NT2/D1 (cell line): ENCODE data around the gene NHS.
A peak's percentile ranks its signal among the peaks of the same experiment; 100 is the strongest.

Source experiments
- DNase-seq: peaks from one replicate; pipeline ENCODE4 v3.0.0-alpha.2; 2011; ENCODE audit warnings: low read depth, low spot score
- H3K27me3 ChIP-seq: 2 replicates; pipeline ENCODE4 v1.6.0; 2011; ENCODE audit warnings: mild to moderate bottlenecking; ENCODE audit not compliant: insufficient read length, insufficient read depth
- H3K36me3 ChIP-seq: 2 replicates; pipeline ENCODE4 v1.6.1; 2011; ENCODE audit warnings: mild to moderate bottlenecking, low read length, mixed read lengths; ENCODE audit not compliant: insufficient read depth, insufficient read length
- H3K4me1 ChIP-seq: 2 replicates; pipeline ENCODE4 v1.5.1; 2011; ENCODE audit not compliant: insufficient read depth, insufficient read length
- H3K4me3 ChIP-seq: 2 replicates; pipeline ENCODE4 v1.5.1; 2011; ENCODE audit warnings: low read depth; ENCODE audit not compliant: insufficient read length
- H3K9ac ChIP-seq: 2 replicates; pipeline ENCODE4 v1.6.0; 2011; ENCODE audit warnings: low read depth; ENCODE audit not compliant: insufficient read length
- H3K9me3 ChIP-seq: 2 replicates; pipeline ENCODE4 v1.5.1; 2011; ENCODE audit warnings: mild to moderate bottlenecking, low read length; ENCODE audit not compliant: insufficient read depth
- SUZ12 ChIP-seq: IDR thresholded peaks from 2 replicates; pipeline ENCODE4 v1.6.1; 2011; ENCODE audit not compliant: insufficient read length, insufficient read depth; ENCODE audit errors: extremely low read depth
- YY1 ChIP-seq: IDR thresholded peaks from 2 replicates; pipeline ENCODE4 v1.6.1; 2011; ENCODE audit not compliant: insufficient read length, insufficient read depth
- ZNF274 ChIP-seq: IDR thresholded peaks from 2 replicates; pipeline ENCODE4 v1.6.1; 2011; ENCODE audit warnings: mild to moderate bottlenecking, low read depth, low read length

The NHS gene

DNA sequence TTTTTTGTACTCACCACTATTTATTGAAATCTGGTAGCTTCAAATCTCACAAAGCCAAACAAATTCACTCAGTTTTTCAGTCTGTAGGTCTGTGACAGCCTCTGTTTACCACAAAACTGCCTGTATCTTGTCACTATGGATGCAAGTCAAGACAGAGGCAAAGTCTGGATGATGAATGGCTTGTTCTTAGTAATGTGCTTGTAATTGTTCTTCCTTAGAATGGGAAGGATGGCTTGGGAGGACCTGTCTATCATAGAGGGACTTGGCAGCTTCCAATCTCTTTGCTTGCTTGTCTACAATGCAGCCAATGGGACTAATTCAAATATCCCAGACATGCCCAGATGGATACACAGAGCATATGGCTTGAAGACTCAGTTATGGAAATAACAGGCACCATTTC is 221.1 kb downstream of the NHS start:
- Histone ChIP-seq H3K4me3 (no peak overlapping the region), H3K4me1 (no peaks in the 10 kb centered on the region), H3K9me3 (no peaks in the 10 kb centered on the region), H3K27me3 (no peaks in the 10 kb centered on the region), H3K36me3 (no peaks in the 10 kb centered on the region), H3K9ac (no peak overlapping the region)
- no peak for DNase-seq
- TF ChIP-seq ZNF274, result no peak
- TF ChIP-seq SUZ12, result no peak
- no peak for TF ChIP-seq YY1

DNA sequence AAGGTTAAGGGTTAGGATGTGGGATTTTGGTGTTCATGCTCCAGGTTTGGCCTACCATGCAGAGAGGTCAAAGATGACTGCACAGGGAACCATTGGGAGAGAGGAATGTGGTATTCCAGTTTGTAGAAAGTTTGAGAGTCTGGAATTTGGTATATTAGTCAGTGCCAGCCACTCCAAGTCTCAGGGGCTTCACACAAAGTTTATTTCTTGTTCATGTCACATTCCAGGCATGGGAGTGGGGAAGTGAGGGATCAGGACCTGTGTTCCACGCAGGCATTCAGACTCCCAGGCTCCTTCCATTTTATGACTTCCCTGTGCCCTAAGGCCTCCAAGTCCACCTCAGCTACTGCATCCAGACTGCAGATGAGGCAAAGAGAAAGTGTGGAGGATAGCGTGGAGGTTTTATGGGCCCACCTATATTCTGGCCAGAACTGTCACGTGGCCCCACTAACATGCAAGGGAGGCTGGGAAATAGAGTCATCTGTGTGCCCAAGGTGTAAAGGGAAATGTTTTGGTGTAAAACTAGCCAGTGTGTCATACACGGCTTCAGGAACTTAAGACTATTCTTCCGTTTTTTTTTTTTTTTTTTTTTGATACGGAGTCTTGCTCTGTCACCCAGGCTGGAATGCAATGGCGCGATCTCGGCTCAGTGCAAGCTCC is 221.7 kb downstream of the NHS start:
- TF ChIP-seq YY1, result no peak
- TF ChIP-seq SUZ12, result no peak
- no peak for TF ChIP-seq ZNF274
- Histone ChIP-seq H3K9me3 (no peaks in the 10 kb centered on the region), H3K36me3 (no peaks in the 10 kb centered on the region), H3K27me3 (no peaks in the 10 kb centered on the region), H3K9ac (no peak overlapping the region), H3K4me3 (no peak overlapping the region), H3K4me1 (no peaks in the 10 kb centered on the region)
- DNase-seq, result no peak

DNA sequence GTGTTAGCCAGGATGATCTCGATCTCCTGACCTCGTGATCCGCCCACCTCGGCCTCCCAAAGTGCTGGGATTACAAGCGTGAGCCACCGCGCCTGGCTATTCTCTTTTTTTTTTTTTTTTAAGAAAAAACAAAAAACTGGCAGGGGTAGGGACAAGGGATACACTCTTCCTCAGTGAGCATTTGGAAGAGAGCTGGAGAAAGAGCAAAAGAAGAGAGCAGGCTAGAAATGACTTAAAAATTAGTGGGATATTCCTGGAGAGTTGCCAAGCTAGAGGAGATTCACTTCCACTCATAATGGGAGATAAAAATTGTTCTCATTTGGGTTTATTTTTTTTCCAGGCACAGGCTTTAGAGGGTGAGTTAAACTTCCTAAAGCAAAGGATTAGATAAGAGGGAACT is 222.3 kb downstream of the NHS start:
- Histone ChIP-seq H3K36me3 (no peaks in the 10 kb centered on the region), H3K4me3 (no peak overlapping the region)

DNA sequence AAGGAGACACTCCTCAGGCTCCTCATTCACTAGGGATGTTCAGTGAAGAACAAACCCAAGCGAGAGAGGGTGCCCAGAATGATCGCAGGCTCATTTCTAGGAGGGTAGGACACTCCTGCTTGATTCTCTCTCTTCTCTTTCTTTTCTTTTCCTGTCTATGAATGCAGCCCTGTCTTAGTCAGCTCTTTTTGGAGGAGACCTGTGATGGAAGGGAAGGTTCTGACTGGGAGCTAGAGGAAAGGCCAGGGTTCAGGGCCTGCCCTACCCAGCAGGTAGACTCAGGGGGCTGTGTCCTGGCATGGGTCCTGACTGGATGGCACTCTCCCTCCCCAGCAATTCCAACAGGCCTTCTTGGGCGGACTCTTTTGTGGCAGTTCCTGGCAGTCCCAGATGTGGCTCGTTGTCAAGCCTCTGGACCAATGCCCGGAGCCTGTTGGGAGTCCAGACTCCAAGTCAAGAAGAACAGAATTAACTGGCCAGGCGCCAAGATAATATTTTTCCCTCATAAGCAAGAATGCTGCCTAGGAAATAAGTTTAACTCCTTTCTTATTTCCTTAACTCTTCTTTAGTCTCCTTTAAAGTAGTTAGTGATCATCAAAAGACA is 222.9 kb downstream of the NHS start:
- H3K9ac ChIP-seq, result no peak overlapping the region
- no peaks in the 10 kb centered on the region for H3K9me3 ChIP-seq
- H3K4me3 ChIP-seq, result no peak overlapping the region
- TF ChIP-seq YY1, result no peak
- TF ChIP-seq SUZ12, result no peak
- TF ChIP-seq ZNF274, result no peak
- H3K36me3 ChIP-seq, result no peaks in the 10 kb centered on the region
- no peaks in the 10 kb centered on the region for H3K27me3 ChIP-seq
- no peaks in the 10 kb centered on the region for H3K4me1 ChIP-seq
- DNase-seq, result no peak

More for the DNA sequence above, 222.3 kb downstream of the NHS start:
- no peak for TF ChIP-seq SUZ12
- TF ChIP-seq ZNF274, result no peak
- DNase-seq, result no peak
- Histone ChIP-seq H3K9me3 (no peaks in the 10 kb centered on the region), H3K9ac (no peak overlapping the region), H3K4me1 (no peaks in the 10 kb centered on the region), H3K27me3 (no peaks in the 10 kb centered on the region)

DNA sequence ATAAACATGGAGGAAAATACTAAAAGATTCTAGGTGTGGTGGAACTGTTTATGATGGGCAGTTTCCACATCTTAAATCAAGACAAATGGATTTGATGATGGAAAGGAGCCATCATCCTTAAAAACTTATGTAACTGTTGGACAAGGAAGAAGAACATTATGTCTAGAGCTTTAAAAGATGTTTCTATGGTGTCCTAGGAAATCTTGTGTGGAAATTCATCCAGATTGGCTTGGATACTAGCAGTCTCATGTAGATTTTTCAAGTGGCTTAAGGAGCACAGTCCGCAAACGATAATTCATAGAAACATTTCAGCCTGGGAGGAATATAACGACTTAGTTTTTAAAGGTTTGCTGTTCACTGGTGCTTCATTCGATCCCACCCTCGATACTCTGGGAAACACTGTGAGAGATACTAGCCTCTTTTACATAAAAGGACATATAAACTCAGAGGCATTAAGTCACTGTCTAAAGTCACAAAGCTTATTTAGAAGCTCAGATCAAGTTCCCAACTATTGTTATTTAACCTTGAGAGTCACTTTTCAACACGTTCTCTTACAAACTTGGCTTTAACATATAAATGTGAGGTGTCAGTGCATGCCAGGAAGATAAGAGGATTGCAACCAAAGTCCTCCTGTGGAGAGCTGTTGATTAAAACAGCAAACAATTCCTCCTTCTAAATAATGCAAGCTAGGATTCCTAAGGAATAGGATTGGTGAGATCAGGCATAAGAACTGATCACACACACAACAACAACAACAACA is 226.6 kb downstream of the NHS start:
- peak; percentile 57 for DNase-seq
- Histone ChIP-seq H3K4me1 (no peaks in the 10 kb centered on the region), H3K9ac (no peak overlapping the region), H3K4me3 (no peak overlapping the region), H3K36me3 (no peaks in the 10 kb centered on the region), H3K9me3 (no peaks in the 10 kb centered on the region), H3K27me3 (no peaks in the 10 kb centered on the region)
- TF ChIP-seq SUZ12, result no peak
- TF ChIP-seq YY1, result no peak
- TF ChIP-seq ZNF274, result no peak

DNA sequence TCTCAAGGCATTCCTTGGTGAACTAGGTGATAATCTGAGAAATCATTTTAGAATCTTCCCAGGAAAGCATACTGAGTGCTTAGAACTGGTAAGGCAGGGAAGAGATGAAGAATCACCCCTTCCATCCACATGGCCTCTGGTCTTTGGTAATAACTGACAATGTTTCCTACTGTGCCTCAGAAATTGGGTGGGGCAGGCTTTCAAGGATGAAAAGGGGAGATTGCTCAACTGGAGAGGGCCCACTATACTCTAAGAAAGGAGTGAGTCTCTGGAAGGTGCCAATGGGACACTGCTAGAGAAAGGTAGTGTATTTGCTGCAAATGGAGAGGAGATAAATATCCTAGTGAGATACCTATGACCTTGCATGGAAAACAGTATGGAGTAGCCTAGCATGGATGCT is 227.2 kb downstream of the NHS start:
- no peak for TF ChIP-seq ZNF274
- no peak for TF ChIP-seq YY1
- no peak for TF ChIP-seq SUZ12
- no peak for DNase-seq
- Histone ChIP-seq H3K4me1 (no peaks in the 10 kb centered on the region), H3K27me3 (no peaks in the 10 kb centered on the region), H3K4me3 (no peak overlapping the region), H3K36me3 (no peaks in the 10 kb centered on the region), H3K9ac (no peak overlapping the region), H3K9me3 (no peaks in the 10 kb centered on the region)

DNA sequence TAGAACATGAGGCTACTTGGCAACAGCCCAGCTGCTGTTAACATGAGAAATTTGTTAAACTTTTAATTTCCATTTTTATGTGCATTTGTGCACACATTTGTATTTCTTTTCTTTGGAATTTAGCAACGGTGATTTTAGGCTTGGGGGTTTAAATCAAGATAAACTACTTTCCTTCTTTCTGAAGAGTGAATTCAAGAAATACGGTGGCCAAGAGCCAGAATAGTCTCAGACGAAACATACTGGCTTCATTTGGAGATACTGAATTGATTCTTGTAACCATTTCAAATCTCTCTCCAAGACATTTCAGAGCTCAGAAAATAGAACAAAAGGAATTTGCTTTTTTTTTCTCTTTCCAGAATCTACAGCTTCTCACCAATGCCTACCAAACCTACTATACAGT is 228.2 kb downstream of the NHS start:
- TF ChIP-seq YY1 (no peak), SUZ12 (no peak), ZNF274 (no peak)
- H3K9ac ChIP-seq, result no peak overlapping the region
- H3K4me1 ChIP-seq, result no peaks in the 10 kb centered on the region
- no peaks in the 10 kb centered on the region for H3K9me3 ChIP-seq
- no peak for DNase-seq
- no peak overlapping the region for H3K4me3 ChIP-seq
- H3K36me3 ChIP-seq, result no peaks in the 10 kb centered on the region
- no peaks in the 10 kb centered on the region for H3K27me3 ChIP-seq
